Endothelial cell (in vitro differentiated cells): ENCODE results near the gene HMOX1. TPM values are rescaled to one million over a fixed set of nuclear protein-coding genes. Genes with fewer than 3 reads are reported as not detected.

Source experiments
- DNase-seq: peaks from one replicate; pipeline ENCODE4 v3.0.0; 2021; ENCODE audit warnings: low spot score
- H3K27ac Mint-ChIP-seq: one replicate; pipeline ENCODE4 v1.8.0; 2021; ENCODE audit warnings: mixed read lengths, inconsistent platforms; ENCODE audit not compliant: unreplicated experiment
- H3K27me3 Mint-ChIP-seq: one replicate; pipeline ENCODE4 v1.8.0; 2021; ENCODE audit warnings: mild to moderate bottlenecking, moderate library complexity, mixed read lengths, inconsistent platforms; ENCODE audit not compliant: unreplicated experiment
- H3K36me3 Mint-ChIP-seq: one replicate; pipeline ENCODE4 v1.8.0; 2021; ENCODE audit warnings: mild to moderate bottlenecking, low read depth, mixed read lengths, inconsistent platforms; ENCODE audit not compliant: unreplicated experiment
- H3K4me1 Mint-ChIP-seq: one replicate; pipeline ENCODE4 v1.8.0; 2021; ENCODE audit warnings: mild to moderate bottlenecking, mixed read lengths, inconsistent platforms; ENCODE audit not compliant: unreplicated experiment
- H3K4me3 Mint-ChIP-seq: one replicate; pipeline ENCODE4 v1.8.0; 2021; ENCODE audit warnings: mild to moderate bottlenecking, mixed read lengths, inconsistent platforms; ENCODE audit not compliant: unreplicated experiment
- H3K9me3 Mint-ChIP-seq: one replicate; pipeline ENCODE4 v1.8.0; 2021; ENCODE audit warnings: mixed read lengths, inconsistent platforms; ENCODE audit not compliant: unreplicated experiment
- CTCF ChIP-seq: fragments of 200-600 bp; sonication (generic); IDR thresholded peaks from one replicate; pipeline ENCODE4 v1.5.0; 2021; ENCODE audit warnings: antibody characterized with exemption; ENCODE audit not compliant: unreplicated experiment
- total RNA-seq: library from RNA; stranded (reverse); fragmentation: NEBNext Ultra II Directional; extraction: Animal tissue kit (Norgen Biotek cat#: 25700); gene quantifications from one replicate; pipeline ENCODE4 v1.2.1, GENCODE V29; 2021; ENCODE audit not compliant: unreplicated experiment

HMOX1 gene
- total RNA-seq, 1 donor from 2014 or later: 17.5 TPM

DNA sequence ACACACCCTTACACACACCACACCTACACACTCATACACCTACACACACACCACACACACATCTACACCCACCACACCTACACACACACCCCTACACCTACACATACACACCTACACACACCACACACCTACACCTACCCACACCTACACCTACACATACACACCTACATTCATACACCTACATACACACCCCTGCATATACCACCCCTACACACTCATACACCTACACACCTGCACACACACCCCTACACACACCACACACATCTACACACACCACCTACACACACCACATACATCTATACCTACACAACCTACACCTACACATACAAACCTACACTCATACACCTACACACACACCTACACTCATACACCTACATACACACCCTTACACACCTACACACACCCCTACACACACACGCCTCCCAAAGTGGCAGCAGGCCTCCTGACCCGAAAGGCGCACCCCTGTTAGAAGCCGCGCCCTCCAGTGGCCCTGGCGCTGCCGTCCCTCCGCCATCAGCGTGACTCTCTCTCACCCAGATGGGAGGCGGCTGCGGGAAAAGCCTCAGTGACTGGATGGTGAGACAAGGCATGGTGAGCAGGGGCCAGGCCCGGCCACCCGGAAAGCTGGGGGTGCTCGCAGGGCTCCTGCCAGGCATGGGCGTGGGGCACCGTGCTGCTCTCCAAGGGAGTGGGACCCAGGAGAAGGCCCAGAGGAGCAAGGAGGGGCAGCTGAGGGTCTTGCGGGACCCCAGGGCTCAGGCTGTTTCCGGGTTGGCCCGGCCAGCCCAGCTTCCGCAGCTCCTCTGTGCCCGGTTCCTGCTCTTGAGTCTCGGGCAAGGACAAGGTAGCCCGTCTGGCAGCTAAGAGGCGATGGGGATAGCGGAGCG lies 37.0 kb upstream of the HMOX1 start:
- no peak for DNase-seq
- Mint-ChIP-seq H3K36me3 (peaks cover 5% of the 10 kb centered on the region), H3K27me3 (peaks cover 3% of the 10 kb centered on the region), H3K4me3 (no peak overlapping the region), H3K27ac (no peak overlapping the region), H3K9me3 (no peaks in the 10 kb centered on the region), H3K4me1 (no peaks in the 10 kb centered on the region)
- TF ChIP-seq CTCF: no peak

GRCh38 chr22:35344956-35345690 lies 35.8 kb upstream of the HMOX1 start:
- no peak overlapping the region for H3K4me3 Mint-ChIP-seq
- peaks cover 3% of the 10 kb centered on the region for H3K27me3 Mint-ChIP-seq
- peaks cover 1% of the 10 kb centered on the region for H3K36me3 Mint-ChIP-seq
- H3K9me3 Mint-ChIP-seq: no peaks in the 10 kb centered on the region
- H3K27ac Mint-ChIP-seq: no peak overlapping the region
- TF ChIP-seq CTCF: no peak
- H3K4me1 Mint-ChIP-seq: no peaks in the 10 kb centered on the region
- DNase-seq: no peak

- TF ChIP-seq CTCF: no peak
- H3K9me3 Mint-ChIP-seq: no peaks in the 10 kb centered on the region
- no peak for DNase-seq
- no peak overlapping the region for H3K4me3 Mint-ChIP-seq
- no peaks in the 10 kb centered on the region for H3K36me3 Mint-ChIP-seq
- H3K4me1 Mint-ChIP-seq: no peaks in the 10 kb centered on the region
- peaks cover 3% of the 10 kb centered on the region for H3K27me3 Mint-ChIP-seq
- no peak overlapping the region for H3K27ac Mint-ChIP-seq
These were observed 34.9 kb upstream of the HMOX1 start for GRCh38 chr22:35345808-35346505.

DNA sequence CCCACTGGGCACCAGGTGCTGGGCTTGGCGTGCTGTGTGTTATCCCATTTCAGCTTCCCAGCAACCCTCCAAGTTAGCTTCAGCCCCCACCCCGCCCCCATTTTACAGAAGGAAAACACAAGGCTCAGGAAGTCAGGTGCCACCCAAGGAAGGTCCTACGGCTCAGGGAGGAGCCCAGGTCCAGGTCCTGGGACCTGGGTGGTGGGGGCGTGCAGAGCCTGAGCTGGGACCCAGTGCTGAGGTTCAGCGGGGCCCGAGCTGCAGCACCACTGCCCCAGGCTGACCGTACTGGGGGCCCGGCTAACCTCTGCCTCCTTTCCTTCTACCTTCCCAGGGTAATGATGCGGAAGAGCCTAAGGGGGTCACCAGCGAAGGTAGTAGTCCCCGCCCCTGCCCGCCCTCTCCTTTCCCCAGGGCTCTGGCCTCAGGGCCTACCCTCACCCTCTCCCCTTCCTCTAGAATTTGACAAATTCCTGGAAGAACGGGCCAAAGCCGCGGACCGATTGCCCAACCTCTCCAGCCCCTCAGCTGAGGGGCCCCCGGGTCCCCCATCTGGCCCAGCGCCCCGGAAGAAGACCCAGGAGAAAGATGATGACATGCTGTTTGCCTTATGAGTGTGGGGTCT lies 34.2 kb upstream of the HMOX1 start:
- Mint-ChIP-seq H3K27ac (no peak overlapping the region), H3K9me3 (no peaks in the 10 kb centered on the region), H3K36me3 (no peaks in the 10 kb centered on the region), H3K4me1 (peaks cover 4% of the 10 kb centered on the region), H3K4me3 (no peak overlapping the region), H3K27me3 (peaks cover 3% of the 10 kb centered on the region)
- DNase-seq: no peak
- TF ChIP-seq CTCF: no peak
